Hematopoietic multipotent progenitor cell treated with erythropoietin and hydrocortisone succinate and interleukin-3 and kit ligand, for 15 days (in vitro differentiated cells): ENCODE data around the gene APEX2.
"Not testable (repeated sequence)": the region's sequence is repeated elsewhere in the genome, so short reads cannot be mapped to it uniquely, and the experiment has no call there.

ENCODE experiments used
- DNase-seq: peaks from one replicate; pipeline ENCODE4 v3.0.0-alpha.2; 2015; ENCODE audit warnings: low spot score

The APEX2 gene

GRCh38 chrX:54999717-55000598, at the start of gene APEX2:
TSS of gene APEX2 (plus strand) at chrX:55000363. CDS start at chrX:55000423, 60 bp downstream.
- peak; percentile 89 for DNase-seq

GRCh38 chrX:54950730-54951375, 49.3 kb upstream of the APEX2 start:
- no peak for DNase-seq

- no peak for DNase-seq
These were observed 38.4 kb upstream of the APEX2 start for GRCh38 chrX:54961750-54962149.

- no peak for DNase-seq
These were observed 35.2 kb upstream of the APEX2 start for GRCh38 chrX:54964766-54965497.

- no peak for DNase-seq
These were observed 22.8 kb upstream of the APEX2 start for GRCh38 chrX:54977387-54977786.

- no peak for DNase-seq
These were observed 21.7 kb upstream of the APEX2 start for GRCh38 chrX:54978448-54978847.

GRCh38 chrX:54979432-54979831, 20.7 kb upstream of the APEX2 start:
- no peak for DNase-seq

- DNase-seq: no peak
These were observed 19.8 kb upstream of the APEX2 start for GRCh38 chrX:54980334-54980733.

GRCh38 chrX:54983306-54983705, 16.9 kb upstream of the APEX2 start:
- not testable (repeated sequence) for DNase-seq

GRCh38 chrX:54991706-54992105, 8.5 kb upstream of the APEX2 start:
- no peak for DNase-seq

- DNase-seq: no peak
These were observed 7.1 kb upstream of the APEX2 start for GRCh38 chrX:54992911-54993622.

GRCh38 chrX:54994099-54994498, 6.1 kb upstream of the APEX2 start, which contains the start of gene PFKFB1:
TSS of gene PFKFB1 (minus strand) at chrX:54994188. CDS start at chrX:54994007, 181 bp downstream.
- DNase-seq: no peak

- no peak for DNase-seq
These were observed 5.4 kb upstream of the APEX2 start for GRCh38 chrX:54994668-54995351.

- DNase-seq: no peak
These were observed 4.5 kb upstream of the APEX2 start for GRCh38 chrX:54995621-54996020.

GRCh38 chrX:55004231-55004630, 4.1 kb downstream of the APEX2 start:
- DNase-seq: peak; percentile 5

GRCh38 chrX:55005256-55005655, 5.1 kb downstream of the APEX2 start:
- DNase-seq: peak; percentile 3

- peak; percentile 2 for DNase-seq
These were observed 6.9 kb downstream of the APEX2 start for GRCh38 chrX:55006827-55007621.

- peak; percentile 4 for DNase-seq
These were observed 7.5 kb downstream of the APEX2 start for GRCh38 chrX:55007656-55008055.

- peak; percentile 2 for DNase-seq
These were observed 8.6 kb downstream of the APEX2 start for GRCh38 chrX:55008571-55009358.

- peak; percentile 36 for DNase-seq
These were observed 11.1 kb downstream of the APEX2 start for GRCh38 chrX:55011294-55011693.
